DOHH2 (cell line): ENCODE results near the gene TM7SF3.

Experiments used
- CTCF ChIP-seq: fragments of 200-600 bp; sonication (generic); IDR thresholded peaks from one replicate; pipeline ENCODE4 v1.5.1; 2014; ENCODE audit warnings: antibody characterized with exemption, mild to moderate bottlenecking, low read depth, low read length; ENCODE audit not compliant: poor library complexity, severe bottlenecking
- EZH2phosphoT487 ChIP-seq: fragments of 200-600 bp; sonication (generic); IDR thresholded peaks from 2 replicates; pipeline ENCODE4 v1.6.1; 2017; ENCODE audit warnings: borderline replicate concordance, mild to moderate bottlenecking, antibody characterized with exemption, low read length, moderate library complexity, mixed read lengths

GRCh38 chr12:27052742-27053141 is 38.6 kb upstream of the TM7SF3 start:
- TF ChIP-seq CTCF (no peak), EZH2phosphoT487 (no peak)
